ENCODE results near the gene TM4SF1. TPM values are rescaled to one million over a fixed set of nuclear protein-coding genes. Genes with fewer than 3 reads are reported as not detected.

TM4SF1 gene
- total RNA-seq, 1 donor from 2014 or later: 103 TPM

DNA sequence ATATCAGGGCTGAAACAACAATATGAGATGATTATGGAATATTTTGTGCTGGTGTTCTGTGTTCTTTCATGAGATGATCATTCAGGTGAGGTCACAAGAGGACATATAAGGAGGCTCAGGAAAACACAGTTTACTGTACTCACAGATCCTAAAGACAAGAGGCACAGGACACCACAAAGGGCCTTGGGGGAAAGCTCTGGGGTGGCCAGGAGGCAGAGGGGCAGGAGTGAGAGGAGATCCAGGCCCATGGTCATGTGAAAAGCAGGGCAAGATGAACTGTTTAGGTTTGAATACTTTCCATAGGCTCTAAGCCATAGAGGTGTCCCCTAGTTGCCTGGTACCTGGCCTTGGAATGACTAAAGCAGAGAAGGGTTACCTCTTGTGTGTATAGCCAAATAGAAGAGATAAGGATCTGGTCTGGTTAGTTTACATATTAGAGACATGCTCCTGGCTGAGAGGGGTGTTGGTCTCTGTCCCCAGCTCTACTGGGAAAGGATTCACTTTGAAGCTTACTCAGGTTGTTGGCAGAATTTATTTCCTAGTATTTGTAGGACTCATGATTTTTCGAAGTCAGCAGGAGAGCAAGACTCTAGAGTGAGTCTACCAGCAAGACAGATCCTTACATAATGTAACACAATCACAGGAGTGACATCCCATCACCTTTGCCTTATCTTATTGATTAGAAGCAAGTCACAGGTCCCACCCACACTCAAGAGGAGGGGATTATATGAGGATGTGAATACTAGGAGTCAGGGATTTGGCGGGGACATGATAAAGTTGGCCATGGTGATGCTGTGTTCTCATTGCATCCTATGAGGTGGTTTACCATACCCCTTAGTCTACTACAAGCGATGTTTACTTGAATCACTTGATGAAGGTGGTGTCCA, 11.3 kb upstream of the TM4SF1 start:
- TF ChIP-seq, protein P1, sequence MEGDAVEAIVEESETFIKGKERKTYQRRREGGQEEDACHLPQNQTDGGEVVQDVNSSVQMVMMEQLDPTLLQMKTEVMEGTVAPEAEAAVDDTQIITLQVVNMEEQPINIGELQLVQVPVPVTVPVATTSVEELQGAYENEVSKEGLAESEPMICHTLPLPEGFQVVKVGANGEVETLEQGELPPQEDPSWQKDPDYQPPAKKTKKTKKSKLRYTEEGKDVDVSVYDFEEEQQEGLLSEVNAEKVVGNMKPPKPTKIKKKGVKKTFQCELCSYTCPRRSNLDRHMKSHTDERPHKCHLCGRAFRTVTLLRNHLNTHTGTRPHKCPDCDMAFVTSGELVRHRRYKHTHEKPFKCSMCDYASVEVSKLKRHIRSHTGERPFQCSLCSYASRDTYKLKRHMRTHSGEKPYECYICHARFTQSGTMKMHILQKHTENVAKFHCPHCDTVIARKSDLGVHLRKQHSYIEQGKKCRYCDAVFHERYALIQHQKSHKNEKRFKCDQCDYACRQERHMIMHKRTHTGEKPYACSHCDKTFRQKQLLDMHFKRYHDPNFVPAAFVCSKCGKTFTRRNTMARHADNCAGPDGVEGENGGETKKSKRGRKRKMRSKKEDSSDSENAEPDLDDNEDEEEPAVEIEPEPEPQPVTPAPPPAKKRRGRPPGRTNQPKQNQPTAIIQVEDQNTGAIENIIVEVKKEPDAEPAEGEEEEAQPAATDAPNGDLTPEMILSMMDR (IDR thresholded peaks at IDR 0.05; ENCODE audit: borderline replicate concordance): no peak
- peak overlapping the region; percentile 88 for H3K27ac ChIP-seq (replicated peaks)
- no peak overlapping the region for H3K4me3 ChIP-seq
- H3K9me3 ChIP-seq (replicated peaks): peaks cover 10% of the 10 kb centered on the region
- H3K36me3 ChIP-seq: no peaks in the 10 kb centered on the region
- H3K27me3 ChIP-seq (ENCODE audit: low read depth): no peaks in the 10 kb centered on the region
- H3K4me1 ChIP-seq: peaks cover 45% of the 10 kb centered on the region
- intact Hi-C loops (cut with micrococcal nuclease): no loop called here
- DNase-seq: no peak

DNA sequence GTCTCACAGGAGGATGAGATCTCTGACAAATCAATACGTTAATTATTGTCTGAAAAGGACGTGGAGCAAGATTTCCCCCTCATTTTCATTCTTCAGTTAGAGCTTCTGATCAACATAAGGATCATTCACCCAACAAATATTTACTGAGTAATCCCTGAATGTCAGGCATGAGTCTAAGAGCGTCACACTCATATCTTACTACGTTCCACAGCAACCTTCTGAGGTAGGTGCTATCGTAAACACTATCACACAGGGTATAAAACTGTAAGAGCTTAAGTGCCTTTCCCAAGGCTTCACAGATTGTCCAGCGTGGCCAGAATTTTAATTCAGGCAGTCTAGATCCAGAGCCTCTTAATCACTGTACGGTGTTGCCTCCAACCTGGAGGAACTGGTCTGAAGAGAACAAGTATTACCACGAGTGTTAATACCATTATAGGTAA, 10.6 kb upstream of the TM4SF1 start:
- peaks cover 38% of the 10 kb centered on the region for H3K4me1 ChIP-seq
- TF ChIP-seq, protein P1 (IDR thresholded peaks at IDR 0.05; ENCODE audit: borderline replicate concordance): no peak
- H3K36me3 ChIP-seq: no peaks in the 10 kb centered on the region
- peak overlapping the region; percentile 88 for H3K27ac ChIP-seq (replicated peaks)
- DNase-seq: no peak
- H3K9me3 ChIP-seq (replicated peaks): peaks cover 10% of the 10 kb centered on the region
- intact Hi-C loops (cut with micrococcal nuclease): no loop called here
- H3K27me3 ChIP-seq (ENCODE audit: low read depth): no peaks in the 10 kb centered on the region
- no peak overlapping the region for H3K4me3 ChIP-seq

DNA sequence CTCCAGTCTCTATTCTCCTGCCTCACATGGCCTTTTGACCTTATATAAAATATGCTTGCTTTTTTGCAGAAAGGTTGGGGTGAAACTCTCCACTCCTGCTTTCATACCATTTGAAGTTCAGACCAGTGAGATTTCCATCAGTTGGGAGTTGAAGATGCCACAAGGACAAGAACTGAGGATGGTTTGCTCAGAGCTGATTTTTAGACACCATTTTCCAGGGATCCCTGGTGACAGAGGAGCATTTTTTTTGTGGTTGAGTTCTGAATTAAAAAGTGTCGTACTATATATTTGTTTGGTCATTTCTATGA, 8.8 kb upstream of the TM4SF1 start:
- peak overlapping the region; percentile 88 for H3K27ac ChIP-seq (replicated peaks)
- H3K4me3 ChIP-seq: no peak overlapping the region
- H3K4me1 ChIP-seq: peaks cover 53% of the 10 kb centered on the region
- no peaks in the 10 kb centered on the region for H3K27me3 ChIP-seq (ENCODE audit: low read depth)
- no peak for DNase-seq
- TF ChIP-seq, protein P1 (IDR thresholded peaks at IDR 0.05; ENCODE audit: borderline replicate concordance): no peak
- no peaks in the 10 kb centered on the region for H3K36me3 ChIP-seq
- H3K9me3 ChIP-seq (replicated peaks): peaks cover 10% of the 10 kb centered on the region
- intact Hi-C loops (cut with micrococcal nuclease): no loop called here

DNA sequence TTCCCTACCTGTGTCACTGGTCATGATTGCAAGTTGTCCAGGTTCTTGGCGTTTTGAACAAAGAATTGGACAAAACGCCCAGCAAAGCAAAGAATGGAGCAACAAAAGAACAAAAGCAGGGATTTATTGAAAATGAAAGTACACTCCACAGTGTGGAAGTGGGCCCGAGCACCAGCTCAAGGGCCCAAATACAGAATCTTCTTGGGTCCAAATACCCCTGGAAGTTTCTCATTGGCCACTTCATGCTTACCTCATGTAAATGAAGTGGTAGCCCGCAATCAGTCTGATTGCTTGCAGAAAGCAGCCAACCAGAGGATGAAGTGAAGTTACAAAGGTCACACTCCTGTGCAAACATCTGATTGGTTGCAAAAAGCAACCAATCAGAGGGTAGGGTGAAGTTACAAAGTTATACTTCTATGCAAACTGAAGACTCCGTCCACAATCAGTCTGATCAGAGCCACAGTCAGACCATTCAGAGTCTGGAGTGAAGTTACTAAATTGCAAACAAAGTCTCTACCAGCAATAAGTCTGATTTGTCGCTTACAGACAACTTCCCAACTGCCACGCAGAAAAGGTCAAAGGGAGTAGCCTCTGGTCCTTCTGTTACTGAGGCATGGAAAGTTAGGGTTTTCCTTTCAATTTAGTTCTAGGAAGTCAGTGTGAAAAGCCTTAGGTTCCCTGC, 8.3 kb upstream of the TM4SF1 start:
- Histone ChIP-seq H3K36me3 (no peaks in the 10 kb centered on the region), H3K4me3 (no peak overlapping the region), H3K27me3 (ENCODE audit: low read depth) (no peaks in the 10 kb centered on the region), H3K27ac (replicated peaks) (peak overlapping the region; percentile 88), H3K9me3 (replicated peaks) (peaks cover 10% of the 10 kb centered on the region), H3K4me1 (peaks cover 53% of the 10 kb centered on the region)
- intact Hi-C loops (cut with micrococcal nuclease): no loop called here
- TF ChIP-seq, protein P1 (IDR thresholded peaks at IDR 0.05; ENCODE audit: borderline replicate concordance): no peak
- no peak for DNase-seq

DNA sequence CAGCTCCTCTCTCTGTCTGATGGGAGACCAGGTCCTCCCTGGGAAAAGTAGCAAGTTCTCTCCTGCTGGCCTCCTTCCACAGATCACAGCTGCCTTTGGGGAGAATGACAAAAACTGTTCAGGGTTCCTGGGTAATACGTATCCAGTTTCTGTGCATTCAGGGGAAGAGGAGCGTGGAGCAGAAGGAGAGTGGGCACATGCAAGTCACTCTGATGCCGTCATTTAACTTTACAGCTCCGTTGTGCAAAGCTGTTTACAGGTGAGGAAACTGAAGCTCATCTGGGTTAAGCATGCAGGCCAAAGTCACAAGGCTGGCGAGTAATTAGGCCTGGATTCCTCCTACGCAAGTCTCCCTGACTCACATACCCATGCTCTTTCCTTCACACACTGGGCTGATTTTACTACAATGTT, 7.5 kb upstream of the TM4SF1 start:
- intact Hi-C loops (cut with micrococcal nuclease): no loop called here
- Histone ChIP-seq H3K27me3 (ENCODE audit: low read depth) (no peaks in the 10 kb centered on the region), H3K4me3 (no peak overlapping the region), H3K27ac (replicated peaks) (peak overlapping the region; percentile 88), H3K4me1 (peaks cover 53% of the 10 kb centered on the region), H3K9me3 (replicated peaks) (peaks cover 8% of the 10 kb centered on the region), H3K36me3 (no peaks in the 10 kb centered on the region)
- DNase-seq: no peak
- TF ChIP-seq, protein P1 (IDR thresholded peaks at IDR 0.05; ENCODE audit: borderline replicate concordance): no peak

Data from left ventricle myocardium inferior (tissue), 1 donor.